ENCODE data around the gene MGP. TPM values are rescaled to one million over a fixed set of nuclear protein-coding genes. Genes with fewer than 3 reads are reported as not detected.

Gene MGP
- total RNA-seq, 1 donor from 2014 or later: 0.25 TPM

DNA sequence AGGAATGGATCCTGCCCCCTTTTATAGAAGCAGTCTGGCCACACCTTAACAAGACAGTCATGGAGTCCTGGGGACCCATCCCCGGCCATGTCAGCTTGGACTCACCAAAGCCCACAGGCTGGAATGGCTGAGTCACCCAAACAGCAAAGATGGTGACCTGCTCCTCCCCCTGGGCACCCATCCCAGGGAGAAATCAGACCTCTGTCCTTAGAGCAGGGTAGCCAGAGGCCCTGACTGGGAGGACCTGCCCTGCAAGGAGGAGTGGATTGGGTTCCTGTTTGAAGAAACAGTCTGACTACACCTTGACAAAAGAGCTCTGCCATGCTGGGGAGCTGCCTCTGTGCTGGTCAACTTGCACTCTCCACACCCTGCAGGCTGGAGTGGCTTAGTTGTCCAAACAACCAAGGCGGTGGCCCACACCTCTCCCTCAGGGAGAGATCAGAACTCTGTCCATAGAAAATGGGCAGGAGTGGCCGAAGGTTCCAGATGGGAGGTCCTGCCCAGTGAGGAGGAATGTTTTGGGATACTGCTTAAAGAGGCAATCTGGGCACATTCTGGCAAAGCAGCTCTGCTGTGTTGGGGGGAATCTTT, 16.6 kb downstream of the MGP start:
- intact Hi-C loops (cut with micrococcal nuclease): no loop called here

DNA sequence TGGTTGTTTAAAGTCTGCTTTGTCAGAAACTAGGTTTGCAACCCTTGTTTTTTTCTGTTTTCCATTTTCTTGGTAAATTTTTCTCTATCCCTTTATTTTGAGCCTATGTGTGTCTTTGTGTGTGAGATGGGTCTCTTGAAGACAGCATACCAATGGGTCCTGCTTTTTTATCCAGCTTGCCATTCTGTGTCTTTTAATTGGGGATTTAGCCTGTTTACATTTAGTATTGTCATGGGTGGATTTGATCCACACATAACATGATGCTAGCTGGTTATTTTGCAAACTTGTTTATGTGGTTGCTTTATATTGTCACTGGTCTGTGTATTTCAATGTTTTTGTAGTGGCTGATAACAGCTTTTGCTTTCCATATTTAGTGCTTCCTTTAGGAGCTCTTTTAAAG, 25.2 kb downstream of the MGP start:
- intact Hi-C loops (cut with micrococcal nuclease): no loop called here

GRCh38 chr12:14858513-14858912, 27.1 kb downstream of the MGP start:
- intact Hi-C loops (cut with micrococcal nuclease): no loop called here

- intact Hi-C loops (cut with micrococcal nuclease): no loop called here
Measured at GRCh38 chr12:14854586-14855183, 31.0 kb downstream of the MGP start.

DNA sequence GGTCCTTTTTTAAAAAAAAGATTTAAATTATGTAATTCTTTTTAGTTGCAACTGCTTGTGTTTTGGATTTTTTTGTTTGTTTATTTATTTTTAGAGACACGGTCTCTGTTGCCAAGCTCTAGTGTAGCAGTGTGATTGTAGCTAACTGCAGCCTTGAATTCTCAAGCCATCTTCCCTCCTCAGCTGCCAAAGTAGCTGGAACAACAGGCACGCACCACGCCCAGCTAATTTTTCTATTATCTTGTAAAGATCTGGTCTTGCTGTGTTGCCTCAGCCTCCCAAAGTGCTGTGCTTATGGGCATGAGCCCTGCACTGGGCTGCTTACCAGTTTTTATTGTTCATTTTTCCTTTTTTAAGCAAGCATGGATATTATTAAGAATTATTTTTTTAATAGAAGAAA, 31.7 kb downstream of the MGP start:
- intact Hi-C loops (cut with micrococcal nuclease): no loop called here

- intact Hi-C loops (cut with micrococcal nuclease): no loop called here
Measured at GRCh38 chr12:14852880-14853279, 32.8 kb downstream of the MGP start.

- intact Hi-C loops (cut with micrococcal nuclease): no loop called here
Measured at GRCh38 chr12:14850929-14851663, 34.6 kb downstream of the MGP start.

- intact Hi-C loops (cut with micrococcal nuclease): no loop called here
Measured at GRCh38 chr12:14849661-14850060, 36.0 kb downstream of the MGP start.

DNA sequence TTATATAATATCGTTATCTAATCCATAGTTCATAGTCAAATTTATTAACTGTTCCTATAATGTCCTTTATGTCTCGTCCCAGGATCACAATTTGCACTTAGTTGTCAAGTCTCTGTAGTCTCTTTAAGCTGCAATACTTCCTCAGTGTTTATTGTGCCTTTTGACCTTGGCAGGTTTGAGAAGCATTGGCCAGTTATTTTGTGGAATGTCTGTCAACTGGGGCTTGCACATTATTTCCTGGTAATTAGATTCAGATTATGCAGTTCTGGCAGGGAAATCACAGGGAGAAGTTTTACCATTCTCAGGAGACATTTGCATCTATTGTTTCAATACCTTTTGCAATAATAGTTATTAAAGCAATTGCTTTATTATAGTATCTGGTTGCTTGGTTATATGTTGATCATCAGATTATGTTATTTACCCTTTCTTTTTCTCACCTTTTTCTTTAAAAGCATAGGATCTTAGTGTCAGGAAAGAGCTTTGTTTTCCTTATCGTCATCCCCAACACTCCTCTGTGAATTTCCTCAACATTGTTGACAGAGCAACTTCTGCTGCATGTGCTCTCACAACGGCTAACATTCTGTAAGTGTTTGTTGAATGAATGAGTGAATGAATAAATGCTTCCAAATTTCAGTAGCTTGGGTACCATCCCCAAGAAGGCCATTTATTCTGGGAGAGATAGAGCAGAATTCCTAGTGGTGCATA, 38.6 kb downstream of the MGP start:
- intact Hi-C loops (cut with micrococcal nuclease): no loop called here

- intact Hi-C loops (cut with micrococcal nuclease): no loop called here
Measured at GRCh38 chr12:14846042-14846587, 39.5 kb downstream of the MGP start.

GRCh38 chr12:14845350-14845750, 40.3 kb downstream of the MGP start:
- intact Hi-C loops (cut with micrococcal nuclease): loop anchor here (1.0 to 2.0 kb wide), 9 partner anchors 43 to 424 kb away; partner anchors contain the start of genes ARHGDIB, C12orf60, RERG and WBP11

- intact Hi-C loops (cut with micrococcal nuclease): loop anchor here (2.0 kb wide), 2 partner anchors 42 to 70 kb away; partner anchors contain the start of genes C12orf60 and WBP11
Measured at GRCh38 chr12:14844401-14844800, 41.3 kb downstream of the MGP start.

- intact Hi-C loops (cut with micrococcal nuclease): no loop called here
Measured at GRCh38 chr12:14843425-14843887, 42.2 kb downstream of the MGP start, which contains the start of gene ART4. Gene ART4, minus strand, starts transcription at chr12:14843526. Its CDS starts 413 bp downstream, at chr12:14843113.

GRCh38 chr12:14842315-14842714, 43.3 kb downstream of the MGP start:
- intact Hi-C loops (cut with micrococcal nuclease): no loop called here

GRCh38 chr12:14841761-14842160, 43.9 kb downstream of the MGP start:
- intact Hi-C loops (cut with micrococcal nuclease): no loop called here

DNA sequence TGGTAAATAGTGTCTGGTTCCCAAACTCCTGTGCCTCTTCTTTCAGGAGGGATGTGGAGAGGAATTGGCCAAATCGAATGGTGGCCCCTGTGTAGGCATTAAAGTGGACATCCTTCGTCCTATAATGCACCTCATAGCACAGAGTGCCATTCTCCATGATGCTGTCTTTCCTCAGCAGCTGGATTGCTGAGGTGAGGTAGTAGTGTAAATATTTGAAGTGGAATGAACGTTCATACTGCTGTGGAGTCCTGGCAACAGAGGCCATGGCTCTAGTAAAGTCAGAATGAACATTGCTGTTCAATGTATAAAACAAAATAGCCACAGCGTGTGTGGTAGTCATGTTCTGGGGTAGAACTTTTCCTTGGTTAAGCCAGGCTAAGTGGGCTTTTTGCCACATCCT, 45.0 kb downstream of the MGP start:
- intact Hi-C loops (cut with micrococcal nuclease): no loop called here

DNA sequence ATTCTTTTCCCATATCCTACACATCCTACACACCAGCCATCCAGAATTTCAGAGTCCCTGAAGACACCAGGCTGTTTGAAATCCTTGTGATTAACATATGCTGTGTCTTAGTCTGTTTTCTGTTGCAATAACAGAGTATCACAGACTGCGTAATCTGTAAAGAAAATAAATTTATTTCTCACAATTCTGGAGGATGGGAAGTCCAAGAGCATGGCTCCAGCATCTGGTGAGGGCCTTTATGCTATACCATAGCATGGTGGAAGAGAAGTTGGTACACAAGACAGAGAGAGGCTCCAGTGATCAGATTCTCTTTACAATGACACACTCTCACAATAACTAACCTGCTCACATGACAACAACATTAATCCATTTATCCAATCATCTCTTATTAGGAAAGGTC, 46.4 kb downstream of the MGP start:
- intact Hi-C loops (cut with micrococcal nuclease): no loop called here

- intact Hi-C loops (cut with micrococcal nuclease): no loop called here
Measured at GRCh38 chr12:14836336-14837210, 49.1 kb downstream of the MGP start.

GRCh38 chr12:14834509-14834908, 51.1 kb downstream of the MGP start:
- intact Hi-C loops (cut with micrococcal nuclease): no loop called here

- intact Hi-C loops (cut with micrococcal nuclease): no loop called here
Measured at GRCh38 chr12:14833952-14834351, 51.7 kb downstream of the MGP start.

Data from T-helper 1 cell treated with Interleukin-12 subunit alpha and Interleukin-12 subunit beta and Interleukin-4 antibody, amounts not matched to agents 30 ng/mL and 1 ng/mL, for 36 hours (primary cell).